GM21447 (cell line): ENCODE measurements around the gene FAM83D.
"Not testable (repeated sequence)": the region's sequence is repeated elsewhere in the genome, so short reads cannot be mapped to it uniquely, and the experiment has no call there.

Experiments used
- ATAC-seq: cut with Tn5 transposase; IDR thresholded peaks from one replicate; pipeline ENCODE4 v1.9.1; 2021; ENCODE audit not compliant: unreplicated experiment

Gene FAM83D

DNA sequence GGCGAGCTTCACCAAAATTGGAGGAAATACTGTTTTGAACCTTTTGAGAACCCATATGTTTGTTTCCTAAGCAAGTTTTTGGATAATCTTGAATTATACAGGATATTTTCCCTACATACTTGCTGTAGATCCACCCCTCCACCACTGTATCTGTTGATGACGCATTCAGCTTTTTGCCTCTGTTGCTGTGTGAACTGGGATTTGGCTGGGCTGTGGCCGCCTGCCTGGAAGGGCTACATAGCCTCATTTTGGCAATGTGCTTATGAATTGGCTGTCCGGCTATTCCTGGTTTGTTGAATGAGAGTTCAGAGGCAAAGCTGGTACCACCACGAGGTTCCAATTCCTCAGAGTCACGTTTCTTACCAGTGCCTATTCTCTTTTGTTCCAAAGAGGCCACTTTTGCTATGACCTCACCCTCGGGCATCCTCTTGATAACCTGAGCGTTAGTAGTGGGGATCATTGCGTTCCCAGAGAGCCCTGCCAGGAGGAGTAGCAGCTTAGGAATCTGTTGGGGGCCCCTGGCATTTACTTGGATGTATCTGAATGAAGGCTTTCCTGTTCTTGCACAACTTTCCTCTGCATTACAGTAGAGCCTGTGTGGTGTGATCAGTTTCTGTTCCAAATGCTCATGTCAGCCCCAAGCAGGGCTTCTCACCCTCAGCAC, 6.4 kb downstream of the FAM83D start:
- ATAC-seq = no peak

DNA sequence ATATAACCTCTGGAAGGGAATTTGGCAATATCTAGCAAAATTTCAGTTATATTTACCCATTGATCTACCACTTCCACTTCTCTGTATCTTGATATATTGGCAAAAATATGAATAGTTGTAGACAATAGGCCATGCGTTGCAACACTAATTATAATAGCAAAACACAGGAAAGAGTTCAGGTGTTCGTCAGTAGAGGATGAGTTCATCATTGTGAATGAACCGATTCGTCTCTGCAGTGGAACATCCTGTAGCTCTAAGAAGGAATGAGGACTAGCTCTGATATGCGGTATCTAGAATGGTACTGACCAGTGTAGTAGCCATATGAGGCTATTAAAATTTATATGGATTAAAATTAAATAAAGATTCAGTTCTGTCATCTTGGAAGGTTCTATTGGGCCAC, 8.3 kb downstream of the FAM83D start:
- ATAC-seq = no peak

DNA sequence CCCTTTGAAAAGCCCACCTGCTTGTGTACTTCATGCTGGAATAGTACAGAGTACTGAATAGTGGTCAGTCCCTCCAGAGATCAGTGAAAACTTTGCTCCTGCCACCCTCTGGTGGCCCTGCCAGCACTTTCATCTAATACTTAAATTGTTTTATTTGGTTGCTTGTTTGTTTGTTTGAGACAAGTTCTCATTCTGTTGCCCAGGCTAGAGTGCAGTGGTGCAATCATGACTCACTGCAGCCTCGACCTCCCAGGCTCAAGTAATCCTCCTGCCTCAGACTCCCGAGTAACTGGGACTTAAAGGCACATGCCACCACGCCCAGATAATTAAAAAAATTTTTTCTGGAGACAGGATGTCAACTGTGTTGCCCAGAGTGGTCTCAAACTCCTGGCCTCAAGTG, 9.1 kb downstream of the FAM83D start:
- no peak for ATAC-seq

DNA sequence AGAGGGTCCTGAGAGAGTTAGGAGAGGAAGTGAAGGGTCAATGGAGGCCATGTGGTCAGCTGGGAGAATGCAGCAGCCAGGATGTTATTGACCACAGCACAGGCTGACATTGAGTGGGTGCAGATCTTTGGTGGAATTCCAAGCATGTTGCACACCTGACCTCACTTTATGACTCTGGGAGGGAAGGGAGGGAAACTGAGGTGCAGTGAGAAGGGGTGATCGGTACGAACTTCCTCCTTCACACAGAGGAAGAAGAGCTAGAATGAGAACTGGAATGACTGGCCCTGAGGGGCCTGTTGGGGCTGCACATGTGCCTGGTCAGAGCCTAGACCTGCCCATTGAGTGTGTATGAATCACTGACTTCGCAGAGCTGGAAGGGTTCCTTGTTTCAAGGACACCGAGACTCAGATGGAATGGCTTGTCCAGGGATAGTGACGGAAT, 9.8 kb downstream of the FAM83D start:
- ATAC-seq = no peak

DNA sequence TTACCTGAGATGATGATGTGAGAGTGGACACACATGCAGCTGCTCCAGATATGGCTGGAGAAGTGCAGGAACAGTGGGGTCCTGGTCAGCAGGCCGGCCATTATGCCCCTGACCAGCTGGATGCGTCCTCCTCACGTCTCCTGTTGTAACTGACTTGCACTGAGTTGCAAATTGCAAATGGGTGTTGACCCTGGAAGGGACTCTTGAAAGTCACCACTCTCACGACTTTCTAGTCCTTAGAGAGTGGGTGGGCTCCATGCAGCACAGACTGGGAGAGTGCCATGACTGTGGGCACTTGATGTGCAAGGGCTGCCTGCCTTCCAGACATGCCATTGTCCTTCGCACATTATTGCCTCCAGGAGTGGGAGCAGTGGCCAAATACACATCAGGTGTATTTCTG, 10.8 kb downstream of the FAM83D start:
- no peak for ATAC-seq

DNA sequence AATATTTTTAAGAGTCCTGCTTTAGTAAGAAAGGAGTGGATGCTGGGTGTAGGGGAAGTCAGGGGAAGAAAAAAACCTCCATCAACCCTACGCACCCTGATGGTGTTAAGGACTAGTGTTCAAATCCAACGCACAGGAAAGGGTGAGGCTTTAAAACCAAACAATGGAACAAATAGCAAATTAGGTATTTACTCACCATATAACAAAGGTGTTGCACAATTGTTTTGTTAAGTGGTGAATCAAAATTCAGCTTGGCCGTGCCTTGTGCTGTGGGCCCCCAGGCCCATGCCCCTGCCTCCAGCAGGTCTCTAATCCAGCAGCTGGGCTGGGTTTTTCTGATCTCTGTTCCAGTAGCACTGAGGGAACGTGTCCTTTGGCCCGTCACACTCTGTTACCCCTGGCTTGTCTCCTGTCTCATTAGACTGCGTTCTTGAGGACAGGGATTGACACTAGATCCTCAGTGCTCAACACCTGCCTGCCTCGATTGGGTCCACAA, 11.8 kb downstream of the FAM83D start:
- no peak for ATAC-seq

DNA sequence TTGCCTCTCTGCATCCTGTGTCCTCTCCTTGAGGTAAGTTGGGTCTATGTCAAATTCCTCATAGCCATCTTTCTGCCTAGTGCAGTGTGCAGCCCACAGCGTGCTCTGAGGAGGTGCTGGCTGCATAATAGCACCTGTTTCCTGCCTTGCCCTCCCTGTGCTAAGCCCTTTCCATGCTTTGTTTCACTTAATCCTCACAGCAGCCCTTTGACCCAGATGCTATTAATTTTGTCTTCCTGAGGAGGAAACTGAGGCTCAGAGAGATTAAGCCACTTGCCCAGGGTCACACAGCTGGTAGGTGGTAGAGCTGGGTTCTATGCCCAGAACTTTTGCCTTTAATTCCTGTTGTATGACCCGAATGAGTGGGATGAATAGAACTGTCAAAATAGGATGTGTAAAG, 13.5 kb downstream of the FAM83D start:
- ATAC-seq = no peak

DNA sequence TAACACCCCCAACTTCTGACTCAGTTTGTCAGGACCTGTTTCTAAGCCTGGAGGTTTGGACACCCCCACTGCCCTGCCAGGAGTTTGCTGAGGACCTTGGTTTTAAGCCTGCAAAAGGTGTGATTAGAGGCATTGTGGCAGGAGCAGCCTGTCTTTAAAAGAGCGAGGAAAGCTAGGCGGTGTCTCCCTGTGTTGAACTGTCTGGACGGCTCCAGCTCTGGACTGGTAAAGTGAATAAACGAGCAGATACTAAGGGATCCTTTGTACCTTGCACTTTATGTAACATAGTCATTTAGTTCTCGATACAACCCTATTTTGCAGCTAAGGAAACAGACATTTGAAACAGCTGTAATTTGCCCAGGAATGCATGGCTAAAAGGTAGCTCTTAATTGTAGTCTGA, 14.4 kb downstream of the FAM83D start:
- ATAC-seq = no peak

DNA sequence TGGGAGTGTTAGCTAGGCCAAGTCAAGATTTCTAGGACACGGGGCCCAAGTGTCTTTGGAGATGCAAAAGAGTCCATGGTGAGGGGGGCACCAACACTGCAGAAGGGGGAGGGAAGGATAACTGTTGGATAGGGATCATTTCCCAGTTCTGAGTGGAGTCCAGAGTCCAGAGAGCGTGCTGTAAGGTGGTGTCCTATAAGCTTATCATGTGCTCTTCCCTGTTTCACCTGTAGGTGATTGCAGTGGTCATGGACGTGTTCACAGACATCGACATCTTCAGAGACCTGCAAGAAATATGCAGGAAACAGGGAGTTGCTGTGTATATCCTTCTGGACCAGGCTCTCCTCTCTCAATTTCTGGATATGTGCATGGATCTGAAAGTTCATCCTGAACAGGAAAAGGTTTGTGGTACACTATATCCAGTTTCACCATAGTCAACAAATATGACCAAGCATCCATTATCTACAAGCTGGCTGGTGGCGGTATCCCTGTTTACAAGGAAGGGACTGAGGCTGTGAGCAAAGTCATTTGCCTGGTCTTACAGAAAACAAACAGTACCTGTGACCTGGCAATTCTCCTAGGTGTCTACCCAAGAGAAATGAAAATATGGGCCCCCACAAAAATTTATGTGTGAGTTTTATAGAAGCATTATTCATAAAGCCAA, 15.6 kb downstream of the FAM83D start:
- ATAC-seq = no peak

DNA sequence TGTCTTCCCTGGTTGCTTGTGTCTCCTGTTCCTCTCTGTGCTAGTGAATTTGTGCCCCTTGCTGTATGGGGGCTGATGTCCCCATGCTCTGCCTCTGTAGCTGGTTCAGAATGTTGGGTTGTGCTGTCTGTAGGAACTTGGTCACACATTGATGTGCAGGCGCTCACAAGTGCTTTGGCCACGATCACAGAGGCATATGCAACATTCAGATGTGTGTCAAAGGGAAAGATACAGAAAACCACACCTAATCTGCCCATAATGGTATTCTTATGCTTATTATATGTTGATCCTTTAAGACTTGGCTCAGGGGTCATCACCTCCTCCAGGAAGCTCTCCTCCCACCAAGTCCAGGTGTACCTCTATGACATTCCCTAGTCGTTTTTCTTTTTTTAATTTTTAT, 18.8 kb downstream of the FAM83D start:
- ATAC-seq = no peak

DNA sequence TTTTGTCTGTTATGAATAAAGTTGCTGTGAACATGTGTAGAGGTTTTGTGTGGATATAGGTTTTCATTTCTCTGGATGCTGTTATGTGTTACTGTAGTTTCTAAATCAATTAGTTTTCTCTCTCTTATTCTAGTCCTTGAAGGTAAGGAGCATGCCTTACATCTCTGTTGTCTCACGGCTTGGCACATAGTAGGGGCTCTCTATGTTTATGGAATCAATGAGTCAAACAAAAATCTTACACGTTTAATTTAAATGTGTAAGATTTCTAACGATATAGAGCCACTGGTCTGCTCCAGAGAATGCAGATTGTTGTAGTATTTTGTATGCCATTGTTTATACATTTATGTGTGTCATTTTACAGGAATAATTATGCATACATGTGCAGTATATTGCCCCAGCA, 20.6 kb downstream of the FAM83D start:
- no peak for ATAC-seq

DNA sequence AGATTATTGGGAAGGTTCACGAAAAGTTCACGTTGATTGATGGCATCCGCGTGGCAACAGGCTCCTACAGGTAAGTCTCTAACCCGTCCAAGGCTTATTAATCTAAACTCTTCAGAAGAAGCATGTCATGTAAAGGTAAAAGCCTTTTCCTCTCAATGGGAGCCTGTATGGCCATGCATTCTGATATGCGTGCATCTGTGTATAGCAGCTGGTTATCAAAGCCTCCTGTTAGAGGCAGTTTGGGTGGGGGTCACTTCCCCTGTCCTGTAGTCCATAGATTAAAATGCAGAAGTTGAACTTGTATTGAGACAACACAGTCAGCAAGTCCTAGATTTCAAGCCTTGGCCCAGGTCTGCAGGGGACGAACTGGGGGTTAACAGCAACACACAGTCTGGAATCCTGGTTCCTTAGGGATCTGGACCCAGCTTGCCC, 21.7 kb downstream of the FAM83D start:
- ATAC-seq = no peak

DNA sequence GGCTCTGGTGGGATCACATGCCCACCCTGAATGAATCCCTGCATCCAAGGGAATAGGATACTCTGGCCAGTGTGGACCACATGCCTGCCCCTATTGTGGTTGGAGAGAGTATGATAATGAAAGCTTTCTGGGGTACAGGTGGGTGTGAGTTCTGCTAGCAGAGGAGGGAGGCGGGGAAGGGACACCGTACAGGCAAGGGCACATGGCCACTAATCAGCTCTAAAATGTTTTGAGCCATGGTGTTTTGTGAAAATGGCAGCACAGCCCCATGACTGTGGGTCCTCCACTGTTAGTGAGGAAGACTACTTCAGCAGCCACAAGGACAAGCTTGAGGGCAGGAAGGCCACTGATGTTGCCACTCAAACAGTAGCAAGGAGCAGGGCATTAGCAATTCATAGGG, 24.0 kb downstream of the FAM83D start:
- no peak for ATAC-seq

DNA sequence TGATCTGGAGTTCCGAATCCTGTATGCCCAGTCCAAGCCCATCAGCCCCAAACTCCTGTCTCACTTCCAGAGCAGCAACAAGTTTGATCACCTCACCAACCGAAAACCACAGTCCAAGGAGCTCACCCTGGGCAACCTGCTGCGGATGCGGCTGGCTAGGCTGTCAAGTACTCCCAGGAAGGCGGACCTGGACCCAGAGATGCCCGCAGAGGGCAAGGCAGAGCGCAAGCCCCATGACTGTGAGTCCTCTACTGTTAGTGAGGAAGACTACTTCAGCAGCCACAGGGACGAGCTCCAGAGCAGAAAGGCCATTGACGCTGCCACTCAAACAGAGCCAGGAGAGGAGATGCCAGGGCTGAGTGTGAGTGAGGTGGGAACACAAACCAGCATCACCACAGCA, 25.4 kb downstream of the FAM83D start:
- ATAC-seq = no peak

DNA sequence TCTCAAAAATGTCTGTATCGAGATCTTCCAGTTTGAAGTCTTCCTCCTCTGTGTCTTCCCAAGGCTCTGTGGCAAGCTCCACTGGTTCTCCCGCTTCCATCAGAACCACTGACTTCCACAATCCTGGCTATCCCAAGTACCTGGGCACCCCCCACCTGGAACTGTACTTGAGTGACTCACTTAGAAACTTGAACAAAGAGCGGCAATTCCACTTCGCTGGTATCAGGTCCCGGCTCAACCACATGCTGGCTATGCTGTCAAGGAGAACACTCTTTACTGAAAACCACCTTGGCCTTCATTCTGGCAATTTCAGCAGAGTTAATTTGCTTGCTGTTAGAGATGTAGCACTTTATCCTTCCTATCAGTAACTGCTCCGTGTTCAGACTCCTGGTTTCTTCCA, 25.9 kb downstream of the FAM83D start:
- no peak for ATAC-seq

DNA sequence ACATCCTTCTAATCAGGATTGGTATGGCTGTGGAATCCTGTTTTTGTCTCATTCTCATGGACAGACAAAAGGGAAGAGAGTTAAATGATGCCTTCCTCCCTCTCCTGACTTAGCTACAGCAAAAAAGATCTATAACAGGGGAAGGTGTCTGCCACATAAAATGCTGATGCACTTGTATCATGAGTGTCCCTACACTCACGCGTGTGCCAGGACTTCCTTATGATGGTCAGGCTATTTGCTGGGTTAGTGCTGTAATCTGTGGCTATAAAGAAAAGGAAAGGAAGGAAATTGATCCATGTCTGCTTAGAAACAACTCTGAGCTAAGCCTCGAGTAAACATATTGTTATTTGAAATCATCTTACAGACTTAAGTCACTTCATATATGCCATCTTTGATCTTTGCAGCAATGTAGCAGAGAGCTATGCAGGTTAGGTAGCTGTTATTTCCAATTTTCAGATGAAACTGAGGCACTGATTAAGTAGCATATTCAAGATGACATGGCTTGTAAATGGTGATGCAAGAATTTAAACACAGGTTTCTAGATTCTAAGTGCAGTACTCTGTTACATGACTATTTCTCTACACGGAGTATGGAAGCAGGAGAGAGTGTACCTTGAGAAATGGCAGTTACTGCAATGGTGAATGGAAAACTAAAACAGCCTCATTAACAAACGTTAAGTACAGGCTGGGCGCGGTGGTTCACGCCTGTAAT, 27.6 kb downstream of the FAM83D start:
- no peak for ATAC-seq

DNA sequence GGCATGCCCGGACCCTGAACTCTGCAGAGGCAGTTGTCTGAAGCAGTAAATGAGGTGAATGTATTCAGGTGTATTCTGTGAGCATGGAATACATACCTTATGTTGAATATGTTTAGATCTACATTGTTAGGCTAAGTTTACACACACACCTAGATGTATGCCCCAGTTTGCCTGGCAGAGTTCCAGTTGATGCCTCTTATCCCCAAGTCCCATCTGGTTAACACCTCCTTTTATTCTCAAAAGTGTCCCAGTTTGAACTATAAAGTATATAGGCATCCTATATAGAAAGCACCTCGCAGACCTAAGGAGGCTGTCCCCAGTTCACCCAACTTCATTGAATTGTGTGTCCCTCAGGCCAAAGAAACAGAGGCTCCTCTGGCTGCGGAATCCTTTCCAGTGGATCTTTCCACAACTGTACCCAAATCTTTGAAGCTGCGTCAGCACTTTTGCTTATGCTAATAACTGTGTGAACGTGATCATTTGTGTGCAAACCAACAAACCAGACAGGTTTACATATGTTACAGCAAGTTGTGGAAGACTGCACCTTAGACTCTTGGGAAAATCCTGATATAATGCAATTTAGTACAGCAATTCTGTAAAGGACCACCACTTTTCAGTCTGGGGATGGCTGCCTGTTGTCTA, 31.1 kb downstream of the FAM83D start:
- no peak for ATAC-seq

DNA sequence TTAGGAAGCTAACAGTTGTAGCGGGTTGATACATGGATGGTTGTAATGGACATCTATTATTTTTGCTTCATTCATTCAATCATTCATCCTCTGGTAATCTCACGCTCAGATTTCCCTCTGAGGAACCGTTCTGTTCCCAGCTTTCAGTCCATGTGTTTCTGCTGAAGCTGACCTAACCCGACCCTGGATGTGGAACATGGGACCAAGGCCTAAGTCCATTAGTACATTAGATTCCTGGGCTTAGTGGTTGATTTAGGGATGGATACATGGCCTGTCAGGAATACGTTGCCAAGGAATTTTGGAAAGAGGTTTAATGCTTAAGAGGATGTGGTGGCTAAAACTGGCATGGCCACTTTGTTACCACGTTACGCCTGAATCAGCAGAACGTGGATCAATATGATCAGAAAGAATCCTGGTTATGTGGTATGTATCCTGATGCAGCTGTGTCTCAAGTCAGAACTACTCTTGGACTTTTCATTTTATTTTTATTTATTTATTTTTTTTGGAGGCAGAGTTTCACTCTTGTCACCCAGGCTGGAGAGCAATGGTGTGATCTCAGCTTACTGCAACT, 31.8 kb downstream of the FAM83D start:
- ATAC-seq = no peak

DNA sequence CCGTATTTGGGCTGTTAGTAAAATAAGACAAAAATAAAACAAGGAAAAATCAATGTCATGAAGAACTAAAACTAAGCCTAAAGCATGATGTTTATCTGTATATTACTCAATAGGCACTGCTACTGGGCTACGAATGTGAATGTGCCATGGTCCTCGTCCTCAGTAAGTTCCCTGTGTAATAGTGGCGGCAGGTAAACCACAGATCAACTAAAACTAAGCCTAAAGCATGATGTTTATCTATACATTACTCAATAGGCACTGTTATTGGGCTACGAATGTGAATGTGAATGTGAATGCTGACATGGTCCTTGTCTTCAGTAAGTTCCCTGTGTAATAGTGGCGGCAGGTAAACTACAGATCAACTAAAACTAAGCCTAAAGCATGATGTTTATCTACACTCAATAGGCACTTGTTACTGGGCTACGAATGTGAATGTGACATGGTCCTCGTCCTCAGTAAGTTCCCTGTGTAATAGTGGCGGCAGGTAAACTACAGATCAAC, 34.0 kb downstream of the FAM83D start:
- ATAC-seq = not testable (repeated sequence)

DNA sequence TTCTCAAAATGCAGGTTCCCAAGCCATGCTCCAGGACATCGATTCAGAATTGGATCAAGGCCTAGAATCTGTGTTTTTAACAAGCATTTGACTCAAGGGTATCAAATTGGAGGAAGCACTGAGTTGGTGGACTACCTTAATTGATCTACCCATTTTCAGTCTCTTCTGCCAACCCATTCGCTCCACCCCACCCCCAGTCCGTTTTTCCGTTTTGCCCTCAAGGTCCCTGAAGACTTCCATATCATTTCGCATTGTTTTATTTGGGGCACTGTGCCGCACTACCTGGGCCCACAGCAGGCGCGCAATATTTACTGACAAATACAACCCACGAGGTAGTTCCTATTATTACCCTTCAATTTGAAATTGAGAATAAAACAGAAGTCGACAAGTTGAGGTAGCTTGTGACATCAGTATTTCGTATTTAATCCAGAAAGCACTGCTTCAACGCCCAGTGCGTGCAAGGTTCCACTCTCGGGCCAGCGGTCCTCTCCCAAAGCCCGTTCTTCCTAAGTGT, 35.4 kb downstream of the FAM83D start:
- ATAC-seq = no peak
